NCI-H748 (cell line): ENCODE measurements around the gene C2orf81.
"Not testable (repeated sequence)": the region's sequence is repeated elsewhere in the genome, so short reads cannot be mapped to it uniquely, and the experiment has no call there.

Experiments
- DNase-seq: peaks from one replicate; lab custom pipeline; 2025; ENCODE audit not compliant: unreplicated experiment; lab: John Stamatoyannopoulos, UW

Gene C2orf81

DNA sequence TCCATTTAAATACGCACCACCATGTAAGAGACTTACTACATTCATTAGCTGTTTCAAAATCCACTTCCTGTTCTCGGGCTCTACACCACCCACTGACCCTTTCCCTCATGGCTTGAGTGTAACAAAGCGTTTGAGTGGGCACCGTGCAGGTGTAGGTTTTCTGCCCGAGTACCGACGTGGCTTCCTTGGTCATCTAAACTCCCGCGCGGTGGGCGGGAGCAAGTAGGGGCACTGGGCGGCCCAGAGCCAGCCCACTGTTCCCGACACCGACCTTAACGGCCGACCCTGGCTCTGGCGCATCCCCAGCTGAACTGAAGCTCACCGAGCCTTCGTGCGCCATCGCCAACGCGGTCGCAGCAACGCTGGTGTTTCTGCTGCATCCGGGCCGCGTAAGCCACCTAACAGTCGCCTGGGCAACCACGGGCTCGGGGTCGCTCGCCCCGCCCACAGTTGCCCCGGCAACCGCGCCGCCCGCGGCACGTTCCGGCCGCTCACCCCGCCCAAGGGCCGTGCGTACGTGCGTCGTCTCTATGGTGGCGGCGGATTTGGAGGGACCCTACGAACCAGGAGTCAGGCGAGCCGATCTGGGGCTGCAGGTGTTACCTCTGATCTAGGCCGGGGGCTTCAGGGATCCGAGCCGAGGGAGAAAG lies at the start of gene C2orf81, which contains the start of gene WDR54:
TSS of gene C2orf81 (minus strand) at position 399 of the 650 bp plus-strand sequence. CDS start at position 340, 59 bp downstream.
TSS of gene WDR54 (plus strand) at position 510 of the 650 bp plus-strand sequence. CDS start 424 bp downstream, outside the sequence.
- DNase-seq, result peak; percentile 96

DNA sequence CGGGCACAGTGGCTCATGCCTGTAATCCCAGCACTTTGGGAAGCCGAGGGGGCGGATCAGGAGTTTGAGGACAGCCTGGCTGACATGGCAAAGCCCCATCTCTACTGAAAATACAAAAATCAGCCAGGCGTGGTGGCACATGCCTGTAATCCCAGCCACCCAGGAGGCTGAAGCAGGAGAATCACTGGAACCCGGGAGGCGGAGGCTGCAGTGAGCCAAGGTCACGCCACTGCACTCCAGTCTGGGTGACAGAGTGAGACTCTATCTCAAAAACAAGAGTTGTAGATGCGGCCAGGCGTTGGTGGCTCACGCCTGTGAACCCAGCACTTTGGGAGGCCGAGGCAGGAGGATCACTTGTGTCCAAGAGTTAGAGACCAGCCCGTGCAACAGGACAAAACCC lies 49.3 kb upstream of the C2orf81 start:
- DNase-seq, result not testable (repeated sequence)

- no peak for DNase-seq
Measured at GRCh38 chr2:74464406-74464805, 43.0 kb upstream of the C2orf81 start.

- no peak for DNase-seq
Measured at GRCh38 chr2:74462786-74463105, 41.3 kb upstream of the C2orf81 start.

- DNase-seq, result no peak
Measured at GRCh38 chr2:74462054-74462785, 40.8 kb upstream of the C2orf81 start.

DNA sequence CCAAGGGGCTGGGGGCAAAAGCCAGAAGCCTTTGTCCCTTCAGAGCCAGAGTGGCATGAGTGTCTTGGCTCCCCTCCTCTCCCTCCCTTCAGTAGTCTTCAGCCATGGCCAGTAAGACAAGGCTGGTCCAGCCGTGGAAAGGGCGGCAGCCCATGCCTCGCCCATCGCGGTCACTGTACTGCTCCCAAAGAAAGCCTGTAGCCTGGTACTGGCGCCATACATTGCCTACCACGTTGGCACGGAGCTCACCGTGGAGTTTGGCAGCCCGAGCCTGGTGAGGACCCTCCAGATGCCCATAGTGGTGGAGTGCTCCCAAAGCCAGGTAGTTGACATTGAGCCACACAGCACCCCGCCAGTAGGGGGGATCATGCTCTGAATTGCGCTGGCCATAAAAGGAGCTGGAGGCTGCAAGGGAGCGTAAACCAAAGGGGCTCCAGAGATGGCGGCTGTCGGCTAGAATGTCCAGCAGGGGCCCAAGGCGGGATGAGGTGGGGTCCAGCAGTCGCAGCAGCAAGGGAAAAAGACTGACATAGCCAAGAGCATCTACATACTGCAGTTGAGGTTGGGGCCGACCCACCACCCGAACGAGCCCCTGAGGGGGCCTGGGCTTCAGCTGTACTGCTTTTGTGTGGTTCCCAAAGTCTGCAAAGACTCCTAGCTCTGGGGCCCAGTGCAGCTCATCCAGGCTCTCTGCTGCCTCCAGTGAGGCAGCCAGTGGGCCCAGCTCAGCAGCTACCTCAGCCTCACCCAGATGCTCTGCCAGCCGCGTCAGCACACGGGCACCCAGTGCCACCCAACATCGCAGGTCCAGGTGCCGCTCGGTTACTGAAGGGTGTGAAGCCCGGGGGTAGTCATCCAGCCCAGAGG lies 40.0 kb upstream of the C2orf81 start:
- DNase-seq, result peak; percentile 6

DNA sequence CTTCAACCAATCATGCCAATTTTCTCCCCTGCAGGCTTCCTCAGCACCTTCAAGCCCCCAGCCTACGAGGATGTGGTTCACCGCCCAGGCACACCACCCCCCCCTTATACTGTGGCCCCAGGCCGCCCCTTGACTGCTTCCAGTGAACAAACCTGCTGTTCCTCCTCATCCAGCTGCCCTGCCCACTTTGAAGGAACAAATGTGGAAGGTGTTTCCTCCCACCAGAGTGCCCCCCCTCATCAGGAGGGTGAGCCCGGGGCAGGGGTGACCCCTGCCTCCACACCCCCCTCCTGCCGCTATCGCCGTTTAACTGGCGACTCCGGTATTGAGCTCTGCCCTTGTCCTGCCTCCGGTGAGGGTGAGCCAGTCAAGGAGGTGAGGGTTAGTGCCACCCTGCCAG lies 38.8 kb upstream of the C2orf81 start:
- not testable (repeated sequence) for DNase-seq

DNA sequence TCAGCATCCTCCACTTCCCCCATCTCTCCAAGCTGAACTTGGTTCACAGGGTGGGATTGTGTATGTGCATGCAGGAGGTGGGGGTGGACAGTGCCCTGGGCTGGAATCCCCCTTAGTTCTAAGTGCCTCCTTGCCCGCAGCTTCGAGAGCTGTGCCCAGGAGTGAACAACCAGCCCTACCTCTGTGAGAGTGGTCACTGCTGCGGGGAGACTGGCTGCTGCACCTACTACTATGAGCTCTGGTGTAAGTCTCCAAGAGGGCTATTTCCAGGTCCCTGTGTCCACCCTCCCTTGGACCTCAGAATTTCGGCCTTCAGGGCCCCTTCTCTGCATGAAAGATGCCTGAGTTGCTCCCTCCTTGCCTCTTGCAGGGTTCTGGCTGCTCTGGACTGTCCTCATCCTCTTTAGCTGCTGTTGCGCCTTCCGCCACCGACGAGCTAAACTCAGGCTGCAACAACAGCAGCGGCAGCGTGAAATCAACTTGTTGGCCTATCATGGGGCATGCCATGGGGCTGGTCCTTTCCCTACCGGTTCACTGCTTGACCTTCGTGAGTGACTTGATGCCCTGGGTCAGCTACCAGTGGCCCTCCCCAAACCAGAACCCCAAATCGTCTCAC lies 38.2 kb upstream of the C2orf81 start:
- DNase-seq, result not testable (repeated sequence)

GRCh38 chr2:74458938-74459363 lies 37.5 kb upstream of the C2orf81 start:
- DNase-seq, result peak; percentile 14

- DNase-seq, result peak; percentile 99
Measured at GRCh38 chr2:74458132-74458937, 36.9 kb upstream of the C2orf81 start, which contains the start of gene WBP1. Gene WBP1, plus strand, starts transcription at chr2:74458438. Its CDS starts 165 bp downstream, at chr2:74458603.

DNA sequence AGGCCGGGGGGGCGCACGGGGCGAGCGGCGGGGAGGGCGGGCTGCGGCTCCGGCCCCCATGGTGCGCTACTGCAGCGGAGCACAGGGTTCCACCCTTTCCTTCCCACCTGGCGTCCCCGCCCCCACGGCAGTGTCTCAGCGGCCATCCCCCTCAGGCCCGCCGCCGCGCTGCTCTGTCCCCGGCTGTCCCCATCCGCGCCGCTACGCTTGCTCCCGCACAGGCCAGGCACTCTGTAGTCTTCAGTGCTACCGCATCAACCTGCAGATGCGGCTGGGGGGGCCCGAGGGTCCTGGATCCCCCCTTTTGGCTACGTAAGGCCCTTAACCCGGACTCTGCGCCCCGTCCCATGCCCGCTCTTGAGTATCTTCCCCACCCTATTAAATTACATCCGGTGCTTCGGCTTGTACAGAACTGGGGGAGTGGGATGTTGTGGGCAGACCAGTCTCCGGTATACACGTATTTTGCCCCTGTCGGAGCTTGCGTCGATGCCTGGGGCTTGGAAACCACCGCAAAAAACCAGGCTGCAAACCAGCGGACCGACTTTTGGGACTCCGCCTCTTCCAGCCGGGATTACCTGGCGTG lies 36.2 kb upstream of the C2orf81 start:
- peak; percentile 86 for DNase-seq

DNA sequence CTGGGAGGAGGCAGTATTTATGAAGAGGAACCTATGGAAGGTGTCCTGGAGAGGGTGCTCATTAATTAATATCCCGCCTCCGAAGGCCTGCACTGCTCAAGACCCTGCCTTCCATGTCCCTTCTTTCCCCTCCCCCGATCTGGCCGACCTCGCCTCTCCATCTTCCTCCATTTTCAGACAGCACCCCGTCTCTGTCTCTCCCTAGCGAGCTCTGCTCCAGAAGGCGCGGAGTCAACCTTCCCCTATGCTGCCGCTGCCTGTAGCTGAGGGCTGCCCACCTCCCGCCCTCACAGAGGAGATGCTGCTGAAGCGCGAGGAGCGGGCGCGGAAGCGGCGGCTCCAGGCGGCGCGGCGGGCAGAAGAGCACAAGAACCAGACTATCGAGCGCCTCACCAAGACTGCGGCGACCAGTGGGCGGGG lies 35.7 kb upstream of the C2orf81 start:
- no peak for DNase-seq

DNA sequence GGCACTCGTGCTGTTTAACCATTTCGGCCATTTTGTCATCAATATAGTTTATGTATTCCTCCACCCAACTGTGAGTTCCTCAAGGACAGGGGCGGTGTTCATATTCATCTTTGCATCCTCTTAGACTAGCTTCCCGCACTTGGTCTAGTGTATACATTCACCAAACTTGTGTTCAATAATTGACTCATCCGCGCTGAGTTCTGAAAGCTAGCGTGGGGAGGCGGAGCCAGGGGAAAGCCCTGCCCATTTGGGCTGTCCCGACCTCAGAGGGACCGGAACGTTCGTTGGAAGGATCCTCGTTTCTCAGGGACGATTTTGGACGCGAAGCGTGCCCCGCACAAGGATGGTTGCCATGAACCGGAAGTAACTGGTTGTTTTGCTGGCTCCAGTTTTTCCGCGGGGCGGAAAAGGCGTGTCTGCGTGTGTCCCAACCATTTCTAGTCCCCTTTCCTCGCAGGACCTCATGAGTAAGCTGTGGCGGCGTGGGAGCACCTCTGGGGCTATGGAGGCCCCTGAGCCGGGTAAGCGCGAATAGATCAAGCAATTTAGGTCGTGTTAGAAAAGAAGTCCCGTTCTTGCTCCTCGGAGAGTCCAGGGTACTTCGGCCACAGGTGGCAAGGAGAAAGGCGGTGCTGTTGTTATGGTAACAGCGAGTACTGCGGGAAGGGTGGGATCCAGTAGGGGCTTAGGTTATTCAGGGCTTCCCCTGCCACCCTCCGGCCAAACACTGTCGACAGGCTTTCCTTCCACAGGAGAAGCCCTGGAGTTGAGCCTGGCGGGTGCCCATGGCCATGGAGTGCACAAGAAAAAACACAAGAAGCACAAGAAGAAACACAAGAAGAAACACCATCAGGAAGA lies 33.5 kb upstream of the C2orf81 start, which contains the start of gene INO80B:
TSS of gene INO80B (plus strand) at position 434 of the 858 bp plus-strand sequence. CDS start at position 464, 30 bp downstream.
- DNase-seq, result peak; percentile 95

GRCh38 chr2:74450570-74451190 lies 29.3 kb upstream of the C2orf81 start:
- no peak for DNase-seq

GRCh38 chr2:74448771-74449170 lies 27.4 kb upstream of the C2orf81 start:
- DNase-seq, result no peak

- DNase-seq, result no peak
Measured at GRCh38 chr2:74447230-74447999, 26.0 kb upstream of the C2orf81 start.

DNA sequence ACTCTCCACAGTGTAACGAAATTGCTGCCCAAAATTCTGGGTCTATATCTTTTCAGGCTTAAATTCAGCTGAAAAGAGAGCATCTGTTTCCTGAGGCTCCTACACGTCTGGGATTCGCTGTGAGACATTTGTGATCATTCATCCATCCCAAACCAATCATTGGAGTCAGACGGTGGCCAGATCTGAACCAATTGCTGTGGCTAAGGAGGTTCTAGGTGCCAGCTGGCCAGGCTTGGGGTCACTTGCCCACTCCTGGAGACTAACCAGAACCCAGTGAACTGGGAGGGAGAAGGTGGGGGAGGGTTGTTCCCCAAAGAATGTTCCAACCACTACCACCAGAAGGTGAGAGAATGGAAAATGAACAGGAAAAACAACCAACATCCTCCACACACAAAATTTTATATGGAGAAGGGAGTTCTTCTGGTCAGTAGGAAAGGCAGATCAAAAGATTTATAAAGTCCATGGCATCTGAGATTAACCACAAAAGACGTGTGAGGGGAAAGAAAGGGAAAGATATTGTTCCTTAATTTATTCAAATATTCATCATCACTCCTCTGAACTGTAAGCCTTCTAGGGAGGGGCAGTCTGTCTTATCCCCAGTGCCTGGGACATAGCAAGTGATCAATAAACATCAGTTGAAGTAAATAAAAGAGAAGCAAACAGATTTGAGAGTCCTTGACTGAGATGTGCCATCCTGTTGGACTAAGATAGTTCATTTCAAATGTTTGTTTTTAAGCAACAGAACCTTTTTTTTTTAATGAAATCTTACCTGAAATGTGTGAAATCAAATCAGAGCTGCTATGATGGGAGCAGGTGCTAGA lies 23.3 kb upstream of the C2orf81 start:
- no peak for DNase-seq
